K562 (cell line): ENCODE data around the gene SARS1. TPM values are rescaled to one million over a fixed set of nuclear protein-coding genes. Genes with fewer than 3 reads are reported as not detected.

Experiments used
- ATAC-seq: fragments of 200-7000 bp; cut with Tn5 transposase; 3 replicates; pipeline ENCODE4 v1.9.1; 2020; ENCODE audit warnings: moderate library complexity
- BruUV-seq: library from RNA; stranded (reverse); fragments of 400-500 nt; replicated peaks from 2 replicates; lab custom pipeline; 2021; lab: Mats Ljungman, UMichigan
- CTCF ChIA-PET: fragments of 300-600 bp; formaldehyde crosslinking; extraction: SDS; loops from one replicate; lab custom pipeline; 2021; ENCODE audit warnings: low intra/inter-chr PET ratio; lab: Yijun Ruan, JAX
- POLR2A ChIA-PET: fragments of 300-600, 350-650 bp; sonication (Branson Sonifier 250); formaldehyde crosslinking; extraction: SDS; loops from one replicate; lab custom pipeline; 2021; ENCODE audit warnings: antibody characterized with exemption, inconsistent platforms; lab: Yijun Ruan, JAX
- DNase-seq, 4 experiments: peaks; one replicate each; pipeline versions ENCODE4 v3.0.0 to v3.0.0-alpha.2; 2011 to 2018; ENCODE audit warnings: low spot score in 3 of 4, mixed read lengths in 3 of 4; ENCODE audit errors: extremely low read depth in 1 of 4
- FAIRE-seq: peaks from 2 replicates; lab custom pipeline; 2011; peaks lifted over from hg19 to GRCh38; lab: Jason Lieb, UNC
- H2AFZ ChIP-seq: 2 replicates; pipeline ENCODE4 v1.6.0; 2011; ENCODE audit warnings: low read depth, low read length, control low read depth, inconsistent platforms
- H3K27ac ChIP-seq: fragments of 200-600 bp; 3 replicates; pipeline ENCODE4 v1.8.0; 2011; ENCODE audit warnings: low read depth, mild to moderate bottlenecking, control low read depth, inconsistent platforms, low read length, moderate library complexity, mixed read lengths; ENCODE audit errors: extremely low read depth
- H3K27me3 ChIP-seq, 2 experiments: fragments of 300-600 bp in 1 of 2; 2 replicates in 1 of 2; 3 replicates in 1 of 2; pipeline versions ENCODE4 v1.6.0 to v1.8.0; 2011; ENCODE audit warnings: inconsistent platforms in 2 of 2, low read length in 2 of 2, mild to moderate bottlenecking in 1 of 2, mixed read lengths in 1 of 2, moderate library complexity in 1 of 2; ENCODE audit not compliant: control insufficient read depth in 2 of 2, insufficient read depth in 2 of 2
- H3K36me3 ChIP-seq: fragments of 300-600 bp; 3 replicates; pipeline ENCODE4 v1.8.0; 2011; ENCODE audit warnings: mild to moderate bottlenecking, low read length, inconsistent platforms; ENCODE audit not compliant: control insufficient read depth, insufficient read depth
- H3K4me1 ChIP-seq, 2 experiments: fragments of 200-600 bp in 1 of 2; replicated peaks in 1 of 2; 2 replicates in 1 of 2; 3 replicates in 1 of 2; pipeline versions ENCODE4 v1.5.1 to v1.8.0; 2011; ENCODE audit warnings: inconsistent platforms in 2 of 2, low read length in 2 of 2, mild to moderate bottlenecking in 1 of 2, mixed read lengths in 1 of 2, moderate library complexity in 1 of 2; ENCODE audit not compliant: control insufficient read depth in 2 of 2, insufficient read depth in 2 of 2
- H3K4me2 ChIP-seq: 2 replicates; pipeline ENCODE4 v1.6.1; 2011; ENCODE audit warnings: low read length, control low read depth, inconsistent platforms, mixed read lengths; ENCODE audit not compliant: insufficient read depth
- H3K4me3 ChIP-seq: fragments of 200-600 bp; sonication (generic), shearing (Covaris generic); 2 replicates; pipeline ENCODE4 v1.5.1; 2016; ENCODE audit warnings: control low read depth, inconsistent platforms
- H3K79me2 ChIP-seq: fragments of 200-600 bp; 3 replicates; pipeline ENCODE4 v1.8.0; 2011; ENCODE audit warnings: low read length, inconsistent platforms; ENCODE audit not compliant: control insufficient read depth, insufficient read depth
- H3K9ac ChIP-seq, 2 experiments: 2 replicates each; pipeline versions ENCODE4 v1.6.0 to v1.6.1; 2011; ENCODE audit warnings: low read depth in 2 of 2, low read length in 2 of 2, control low read depth in 1 of 2, inconsistent platforms in 1 of 2, mild to moderate bottlenecking in 1 of 2, mixed read lengths in 1 of 2; ENCODE audit not compliant: insufficient read depth in 1 of 2
- H3K9me1 ChIP-seq: one replicate; pipeline ENCODE4 v1.6.0; 2011; ENCODE audit warnings: inconsistent platforms, mild to moderate bottlenecking, low read length, moderate library complexity; ENCODE audit not compliant: control insufficient read depth, insufficient read depth
- H3K9me3 ChIP-seq: replicated peaks from 2 replicates; pipeline ENCODE4 v1.5.1; 2011; ENCODE audit warnings: low read depth, low read length, inconsistent platforms; ENCODE audit not compliant: control insufficient read depth, insufficient read depth
- H4K20me1 ChIP-seq: replicated peaks from 2 replicates; pipeline ENCODE4 v1.6.1; 2011; ENCODE audit warnings: low read length, inconsistent platforms, mixed read lengths; ENCODE audit not compliant: control insufficient read depth, insufficient read depth
- ARID4B ChIP-seq: sonication (generic); formaldehyde crosslinking; IDR thresholded peaks from 2 replicates; pipeline ENCODE4 v1.8.0; 2022; ENCODE audit warnings: mild to moderate bottlenecking, missing genetic modification reagents
- CBFB ChIP-seq: sonication (generic); formaldehyde crosslinking; IDR thresholded peaks from 2 replicates; pipeline ENCODE4 v1.4.0; 2020; ENCODE audit warnings: mild to moderate bottlenecking, missing genetic modification reagents
- FOXA3 ChIP-seq, 2 experiments: fragments of 450-650 bp in 1 of 2; sonication (generic) in 1 of 2; formaldehyde crosslinking; IDR thresholded peaks in 1 of 2; conservative IDR thresholded peaks in 1 of 2; 2 replicates each; pipeline versions ENCODE4 v1.4.0 to v1.8.0; 2020 to 2022; ENCODE audit warnings: mild to moderate bottlenecking in 2 of 2, missing genetic modification reagents in 1 of 2
- MCM5 ChIP-seq: fragments of 450-650 bp; IDR thresholded peaks from 2 replicates; pipeline ENCODE4 v1.6.1; 2016; ENCODE audit warnings: low read depth
- NFRKB ChIP-seq: fragments of 450-650 bp; IDR thresholded peaks from 2 replicates; pipeline ENCODE4 v1.6.1; 2016; ENCODE audit warnings: low read depth
- TEAD4 ChIP-seq, 2 experiments: sonication (generic) in 1 of 2; formaldehyde crosslinking in 1 of 2; IDR thresholded peaks; 2 replicates each; pipeline versions ENCODE4 v1.6.1 to v1.8.0; 2012 to 2022; ENCODE audit warnings: borderline replicate concordance in 1 of 2, inconsistent platforms in 1 of 2, low read length in 1 of 2, mild to moderate bottlenecking in 1 of 2, missing genetic modification reagents in 1 of 2
- VEZF1 ChIP-seq: fragments of 200-800 bp; sonication (Bioruptor generic); IDR thresholded peaks from 2 replicates; pipeline ENCODE4 v1.6.1; 2017; ENCODE audit warnings: missing genetic modification characterization, missing compliant biosample characterization
- WGBS: fragments of 100-300 bp; shearing (Covaris generic); methylation state at CpG from one replicate; pipeline ENCODE4 v1.1.6; 2016; ENCODE audit warnings: low coverage, mixed read lengths; ENCODE audit not compliant: insufficient coverage; ENCODE audit errors: missing lambda C conversion rate; 5-methylcytosine and 5-hydroxymethylcytosine counted together
- in situ Hi-C: fragments of 300-500 bp; cut with MboI; formaldehyde crosslinking; loops from 4 replicates; pipeline ENCODE4 v1.15.0; 2018; ENCODE audit warnings: inconsistent platforms, mixed read lengths
- intact Hi-C: fragments of 100-400 bp; cut with micrococcal nuclease; formaldehyde crosslinking; loops from 2 replicates; pipeline ENCODE4 v1.14.2; 2022
- polyA plus RNA-seq, 8 experiments: library from polyadenylated mRNA; depleted of rRNA in 4 of 8; stranded (reverse) in 5 of 8; unstranded in 3 of 8; fragments of >200 nt; fragmentation: Nextera tagmentation in 2 of 8; fragmentation: Illumina TruSeq in 1 of 8; extraction: Ambion mirVana in 2 of 8; extraction: Trizol in 1 of 8; gene quantifications; 2 replicates each; pipeline versions ENCODE4 v1.2.1 to v1.2.3, GENCODE V29; 2011 to 2014; ENCODE audit warnings: inconsistent platforms in 1 of 8, missing spikeins in 1 of 8
- total RNA-seq, 7 experiments: library from RNA; depleted of rRNA in 6 of 7; stranded (reverse); fragments of >200 nt in 6 of 7; fragmentation: Illumina TruSeq in 2 of 7; extraction: Trizol in 2 of 7; gene quantifications; 2 replicates each; pipeline versions ENCODE4 v1.2.1 to v1.2.3, GENCODE V29; 2011 to 2021; ENCODE audit warnings: low replicate concordance in 1 of 7

SARS1 gene
- total and polyA plus RNA-seq, 9 of the 15 experiments (the other 6 are each of a cell fraction or from before 2014, with no cell fraction given) = 221 to 623 (median 254) TPM

GRCh38 chr1:109250454-109251276 lies 36.9 kb downstream of the SARS1 start:
- intact Hi-C loops = no loop called here
- H3K9me3 ChIP-seq = no peaks in the 10 kb centered on the region
- ATAC-seq = no peak
- peak overlapping the region; percentile 38 to 92; a peak in 3 of 4 replicates for H3K9ac ChIP-seq
- H3K4me1 ChIP-seq = peaks cover 35 to 69% of the 10 kb centered on the region in 2 experiments
- no peak overlapping the region for H2AFZ ChIP-seq
- H3K36me3 ChIP-seq = peaks cover 6% of the 10 kb centered on the region; the same call in 1 of the 3 replicates
- no peaks in the 10 kb centered on the region for H3K27me3 ChIP-seq
- FAIRE-seq = no peak
- WGBS = 88% methylated on average over 32 of the region's 33 CpGs
- no peak overlapping the region for H3K27ac ChIP-seq
- TF ChIP-seq ARID4B (CRISPR knock-in tag) (0 out of 2 replicates have a peak, but pooled peaks have one; percentile 54), FOXA3 (CRISPR knock-in tag; conservative IDR thresholded peaks at IDR 0.05 in 1 of 2, IDR thresholded peaks at IDR 0.05 in 1 of 2) (0 out of 4 replicates have a peak, but pooled peaks of 1 of the 2 experiments have one; percentile 43), MCM5 (no peak), VEZF1 (no peak), NFRKB (no peak), CBFB (CRISPR knock-in tag) (0 out of 2 replicates have a peak, but pooled peaks have one; percentile 14), TEAD4 (IDR thresholded peaks at IDR 0.05; ENCODE audit: low read length) (no peak), TEAD4 (CRISPR knock-in tag; IDR thresholded peaks at IDR 0.05; ENCODE audit: borderline replicate concordance) (0 out of 2 replicates have a peak, but pooled peaks have one; percentile 32)
- in situ Hi-C loops = no loop called here
- H3K79me2 ChIP-seq = peaks cover 28% of the 10 kb centered on the region
- BruUV-seq = no TSS peak
- peak overlapping the region; percentile 51 for H3K4me2 ChIP-seq
- DNase-seq = no peak
- peak overlapping the region; percentile 54; the same call in 1 of the 2 replicates for H3K4me3 ChIP-seq
- peaks cover 4% of the 10 kb centered on the region for H3K9me1 ChIP-seq
- no peaks in the 10 kb centered on the region for H4K20me1 ChIP-seq
- POLR2A ChIA-PET = interaction anchor here (1.2 to 3.2 kb wide), 3 partner anchors 10 to 47 kb away, joined by 3 to 24 read pairs (median 8); no protein-coding TSS in a partner anchor
- CTCF ChIA-PET = no interaction called here
